NCI-H187 (cell line): Measurements from ENCODE around the gene DIS3L.
"Not testable (repeated sequence)": the region's sequence is repeated elsewhere in the genome, so short reads cannot be mapped to it uniquely, and the experiment has no call there.

Source experiments
- DNase-seq, 2 experiments: peaks; one replicate each; lab custom pipeline; 2025; lab: John Stamatoyannopoulos, UW

The DIS3L gene

GRCh38 chr15:66312144-66312543 is 18.8 kb downstream of the DIS3L start:
- no peak for DNase-seq

- DNase-seq: no peak
Measured at GRCh38 chr15:66323312-66323928, 30.1 kb downstream of the DIS3L start.

GRCh38 chr15:66326051-66326450 is 32.7 kb downstream of the DIS3L start:
- no peak for DNase-seq

GRCh38 chr15:66327736-66328135 is 34.4 kb downstream of the DIS3L start:
- no peak for DNase-seq

GRCh38 chr15:66328771-66329170 is 35.4 kb downstream of the DIS3L start:
- DNase-seq: no peak

GRCh38 chr15:66348530-66348929 is 55.2 kb downstream of the DIS3L start:
- not testable (repeated sequence) for DNase-seq

GRCh38 chr15:66356077-66356358 is 62.6 kb downstream of the DIS3L start:
- DNase-seq: no peak

- peak; percentile 29 to 69 for DNase-seq
Measured at GRCh38 chr15:66356359-66357236, 63.2 kb downstream of the DIS3L start, which contains the start of gene TIPIN. TSS of gene TIPIN (minus strand) at chr15:66356685. CDS start at chr15:66352947, 3,738 bp downstream.

- no peak for DNase-seq
Measured at GRCh38 chr15:66359740-66360139, 66.4 kb downstream of the DIS3L start.

GRCh38 chr15:66361745-66362460 is 68.5 kb downstream of the DIS3L start:
- DNase-seq: not testable (repeated sequence)

- DNase-seq: no peak
Measured at GRCh38 chr15:66362776-66363175, 69.4 kb downstream of the DIS3L start.

- no peak for DNase-seq
Measured at GRCh38 chr15:66364944-66365528, 71.7 kb downstream of the DIS3L start.

GRCh38 chr15:66369773-66370651 is 76.6 kb downstream of the DIS3L start:
- DNase-seq: no peak

GRCh38 chr15:66374179-66374578 is 80.8 kb downstream of the DIS3L start:
- no peak for DNase-seq

GRCh38 chr15:66378814-66379430 is 85.6 kb downstream of the DIS3L start:
- DNase-seq: no peak

- DNase-seq: not testable (repeated sequence)
Measured at GRCh38 chr15:66381376-66381775, 88.0 kb downstream of the DIS3L start.
